Thymus (tissue), 11 donors: ENCODE results near the gene JAG2. TPM values are rescaled to one million over a fixed set of nuclear protein-coding genes. Genes with fewer than 3 reads are reported as not detected.

Source experiments
- DNase-seq, 9 donors: peaks; one replicate each; pipeline ENCODE4 v3.0.0-alpha.2; 2013; ENCODE audit warnings: low spot score in 9 of 9, low read depth in 6 of 9, missing footprints in 1 of 9
- H3K27ac ChIP-seq, 2 donors: one replicate each; pipeline ENCODE4 v1.5.1; 2013; ENCODE audit warnings: control low read depth in 1 of 2, low read depth in 1 of 2, low read length in 1 of 2, mild to moderate bottlenecking in 1 of 2, moderate library complexity in 1 of 2
- H3K27me3 ChIP-seq, 2 donors: one replicate each; pipeline ENCODE4 v1.5.1; 2013; ENCODE audit warnings: low read length in 1 of 2; ENCODE audit not compliant: control insufficient read depth in 2 of 2, insufficient read depth in 1 of 2
- H3K36me3 ChIP-seq, 2 donors: one replicate each; pipeline ENCODE4 v1.5.1; 2013; ENCODE audit warnings: low read length in 1 of 2, mild to moderate bottlenecking in 1 of 2, moderate library complexity in 1 of 2; ENCODE audit not compliant: control insufficient read depth in 2 of 2, insufficient read depth in 2 of 2
- H3K4me1 ChIP-seq, 2 donors: one replicate each; pipeline ENCODE4 v1.5.1; 2013; ENCODE audit warnings: low read length in 2 of 2; ENCODE audit not compliant: control insufficient read depth in 2 of 2, insufficient read depth in 2 of 2
- H3K4me3 ChIP-seq, 2 donors: one replicate each; pipeline ENCODE4 v1.5.1; 2013; ENCODE audit warnings: low read length in 2 of 2, control low read depth in 1 of 2, mild to moderate bottlenecking in 1 of 2
- H3K9me3 ChIP-seq, 2 donors: one replicate each; pipeline ENCODE4 v1.5.1; 2013; ENCODE audit warnings: low read length in 1 of 2, mild to moderate bottlenecking in 1 of 2; ENCODE audit not compliant: control insufficient read depth in 2 of 2, insufficient read depth in 1 of 2
- WGBS: extraction: QIAGEN DNeasy Blood & Tissue Kit; methylation state at CpG from one replicate; pipeline ENCODE4 v1.1.7; 2013; 5-methylcytosine and 5-hydroxymethylcytosine counted together
- polyA plus RNA-seq: library from polyadenylated mRNA; stranded (reverse); fragments of 200-250 nt; gene quantifications from one replicate; pipeline ENCODE4 v1.2.3, GENCODE V29; 2013
- total RNA-seq: library from RNA; stranded (reverse); fragments of 120-200 nt; gene quantifications from one replicate; pipeline ENCODE4 v1.2.4, GENCODE V29; 2013
- donor health status: healthy.

Gene JAG2
- total and polyA plus RNA-seq, 2 donors = 8.8 to 40.8 TPM

GRCh38 chr14:105146976-105147635 is 21.5 kb downstream of the JAG2 start:
- H3K27ac ChIP-seq = no peak overlapping the region
- no peaks in the 10 kb centered on the region for H3K27me3 ChIP-seq
- no peak overlapping the region for H3K4me3 ChIP-seq
- DNase-seq = no peak
- no peaks in the 10 kb centered on the region for H3K36me3 ChIP-seq
- no peaks in the 10 kb centered on the region for H3K9me3 ChIP-seq
- WGBS = 95% methylated on average over 22 of the region's 22 CpGs
- H3K4me1 ChIP-seq = no peaks in the 10 kb centered on the region

- Histone ChIP-seq H3K27me3 (no peaks in the 10 kb centered on the region), H3K9me3 (peaks cover 0 to 2% of the 10 kb centered on the region in 2 donors), H3K4me1 (no peaks in the 10 kb centered on the region), H3K36me3 (no peaks in the 10 kb centered on the region), H3K27ac (no peak overlapping the region), H3K4me3 (no peak overlapping the region)
- no peak for DNase-seq
- 95% methylated on average over 40 of the region's 40 CpGs for WGBS
Observed at GRCh38 chr14:105146181-105146975, 22.2 kb downstream of the JAG2 start.

- Histone ChIP-seq H3K36me3 (no peaks in the 10 kb centered on the region), H3K9me3 (peaks cover 0 to 4% of the 10 kb centered on the region in 2 donors), H3K27me3 (no peaks in the 10 kb centered on the region), H3K4me1 (no peaks in the 10 kb centered on the region), H3K27ac (no peak overlapping the region), H3K4me3 (no peak overlapping the region)
- WGBS = 94% methylated on average over 28 of the region's 28 CpGs
- no peak for DNase-seq
Observed at GRCh38 chr14:105145381-105146180, 23.0 kb downstream of the JAG2 start.

GRCh38 chr14:105144666-105145380 is 23.8 kb downstream of the JAG2 start:
- 93% methylated on average over 32 of the region's 32 CpGs for WGBS
- Histone ChIP-seq H3K4me1 (no peaks in the 10 kb centered on the region), H3K36me3 (no peaks in the 10 kb centered on the region), H3K9me3 (peaks cover 0 to 11% of the 10 kb centered on the region in 2 donors), H3K27ac (no peak overlapping the region), H3K4me3 (no peak overlapping the region), H3K27me3 (no peaks in the 10 kb centered on the region)
- no peak for DNase-seq

- Histone ChIP-seq H3K4me3 (no peak overlapping the region), H3K9me3 (peaks cover 0 to 18% of the 10 kb centered on the region in 2 donors), H3K27me3 (no peaks in the 10 kb centered on the region), H3K36me3 (no peaks in the 10 kb centered on the region), H3K4me1 (no peaks in the 10 kb centered on the region), H3K27ac (no peak overlapping the region)
- 95% methylated on average over 16 of the region's 16 CpGs for WGBS
- DNase-seq = no peak
Observed at GRCh38 chr14:105144026-105144665, 24.4 kb downstream of the JAG2 start.

GRCh38 chr14:105143451-105144025 is 25.0 kb downstream of the JAG2 start:
- no peak for DNase-seq
- Histone ChIP-seq H3K4me1 (no peaks in the 10 kb centered on the region), H3K27ac (no peak overlapping the region), H3K27me3 (no peaks in the 10 kb centered on the region), H3K4me3 (no peak overlapping the region), H3K9me3 (peaks cover 0 to 21% of the 10 kb centered on the region in 2 donors), H3K36me3 (no peaks in the 10 kb centered on the region)
- 96% methylated on average over 27 of the region's 27 CpGs for WGBS

GRCh38 chr14:105142651-105143450 is 25.7 kb downstream of the JAG2 start:
- Histone ChIP-seq H3K27ac (no peak overlapping the region), H3K9me3 (peaks cover 0 to 27% of the 10 kb centered on the region in 2 donors), H3K4me1 (no peaks in the 10 kb centered on the region), H3K4me3 (no peak overlapping the region), H3K36me3 (no peaks in the 10 kb centered on the region), H3K27me3 (no peaks in the 10 kb centered on the region)
- no peak for DNase-seq
- 97% methylated on average over 60 of the region's 60 CpGs for WGBS
